NCI-H2107 treated with DMSO at 0.1 percent for 48 hours (cell line): ENCODE results near the gene TIMM13.
"Not testable (repeated sequence)": the region's sequence is repeated elsewhere in the genome, so short reads cannot be mapped to it uniquely, and the experiment has no call there.

Experiments
- DNase-seq: peaks from one replicate; lab custom pipeline; 2025; ENCODE audit not compliant: unreplicated experiment; lab: John Stamatoyannopoulos, UW

TIMM13 gene

DNA sequence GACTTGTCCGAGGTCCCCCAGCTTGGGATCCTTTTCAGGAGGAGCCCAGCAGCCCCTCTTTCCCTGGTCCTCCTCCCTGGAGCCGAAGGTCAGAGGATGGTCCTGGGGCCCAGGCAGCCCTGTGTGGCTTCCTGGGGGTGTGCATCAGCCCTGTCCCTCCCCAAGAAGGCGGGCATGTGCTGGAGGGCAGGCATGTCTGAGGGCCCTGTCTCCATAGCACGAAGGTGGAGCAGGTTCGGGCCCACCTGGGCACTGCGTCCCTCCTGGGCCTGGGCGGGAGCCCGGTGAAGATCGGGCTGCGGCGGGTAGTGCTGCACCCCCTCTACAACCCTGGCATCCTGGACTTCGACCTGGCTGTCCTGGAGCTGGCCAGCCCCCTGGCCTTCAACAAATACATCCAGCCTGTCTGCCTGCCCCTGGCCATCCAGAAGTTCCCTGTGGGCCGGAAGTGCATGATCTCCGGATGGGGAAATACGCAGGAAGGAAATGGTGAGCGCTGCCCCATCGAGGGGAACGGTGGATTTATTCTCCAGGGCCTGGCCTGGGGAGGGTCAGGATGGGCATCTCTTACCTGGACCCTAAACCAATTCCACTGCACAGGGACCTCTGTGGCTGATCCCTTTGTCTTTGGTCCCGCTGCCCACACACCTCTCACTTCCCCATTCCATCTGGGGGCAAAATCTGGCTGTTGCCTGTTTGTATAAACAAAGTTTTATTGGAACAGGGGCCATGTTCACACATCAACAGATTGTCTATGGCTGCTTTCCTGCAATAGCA is 10.9 kb downstream of the TIMM13 start:
- DNase-seq: no peak

DNA sequence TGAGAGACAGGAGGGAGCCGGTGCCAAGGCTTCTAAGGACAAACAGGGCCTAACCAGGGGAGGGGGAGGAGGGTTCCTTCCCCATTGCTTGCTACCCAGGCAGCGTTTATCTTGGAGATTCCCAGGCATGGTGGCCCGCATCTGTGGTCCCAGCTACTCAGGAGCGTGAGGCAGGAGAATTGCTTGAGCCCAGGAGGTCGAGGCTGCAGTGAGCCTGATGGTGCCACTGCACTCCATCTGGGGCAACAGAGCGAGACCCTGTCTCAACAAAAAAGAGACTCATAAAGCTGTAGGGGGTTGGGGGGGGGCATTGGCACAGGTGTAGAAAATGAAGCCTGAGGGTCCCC is 11.4 kb downstream of the TIMM13 start:
- DNase-seq: no peak

DNA sequence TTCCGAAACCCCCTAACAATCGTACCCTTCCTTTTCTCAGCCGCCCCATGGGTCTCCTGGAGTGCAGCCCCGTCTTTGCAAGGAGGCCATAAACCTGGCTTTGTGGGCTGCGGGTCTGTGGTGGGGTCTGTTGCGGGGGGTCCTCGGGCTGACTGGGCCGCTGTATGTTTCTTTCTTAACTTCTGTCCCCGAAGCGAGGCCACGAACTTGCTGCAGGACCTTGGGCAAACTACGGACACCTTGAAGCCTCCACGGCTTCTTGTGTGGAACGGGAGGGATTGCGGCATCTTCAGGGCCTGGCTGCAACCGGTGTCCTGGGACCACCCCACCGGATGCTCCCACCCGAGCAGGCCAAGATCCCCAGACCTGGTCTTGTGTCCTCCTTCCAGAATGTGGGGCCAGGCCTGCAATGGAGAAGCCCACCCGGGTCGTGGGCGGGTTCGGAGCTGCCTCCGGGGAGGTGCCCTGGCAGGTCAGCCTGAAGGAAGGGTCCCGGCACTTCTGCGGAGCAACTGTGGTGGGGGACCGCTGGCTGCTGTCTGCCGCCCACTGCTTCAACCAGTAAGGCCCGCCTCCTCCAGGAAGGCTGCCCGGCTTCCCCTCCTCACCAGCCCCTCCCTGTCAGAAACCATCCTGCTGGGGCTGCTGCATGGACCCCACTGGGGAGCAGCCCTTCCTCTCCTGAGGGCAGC is 12.0 kb downstream of the TIMM13 start:
- no peak for DNase-seq

DNA sequence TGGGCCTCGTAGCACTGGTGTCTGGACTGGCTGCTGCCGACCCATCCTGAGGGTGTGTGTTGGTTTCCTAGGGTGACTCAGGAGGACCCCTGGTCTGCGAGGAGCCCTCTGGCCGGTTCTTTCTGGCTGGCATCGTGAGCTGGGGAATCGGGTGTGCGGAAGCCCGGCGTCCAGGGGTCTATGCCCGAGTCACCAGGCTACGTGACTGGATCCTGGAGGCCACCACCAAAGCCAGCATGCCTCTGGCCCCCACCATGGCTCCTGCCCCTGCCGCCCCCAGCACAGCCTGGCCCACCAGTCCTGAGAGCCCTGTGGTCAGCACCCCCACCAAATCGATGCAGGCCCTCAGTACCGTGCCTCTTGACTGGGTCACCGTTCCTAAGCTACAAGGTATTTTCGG is 13.8 kb downstream of the TIMM13 start:
- DNase-seq: no peak

DNA sequence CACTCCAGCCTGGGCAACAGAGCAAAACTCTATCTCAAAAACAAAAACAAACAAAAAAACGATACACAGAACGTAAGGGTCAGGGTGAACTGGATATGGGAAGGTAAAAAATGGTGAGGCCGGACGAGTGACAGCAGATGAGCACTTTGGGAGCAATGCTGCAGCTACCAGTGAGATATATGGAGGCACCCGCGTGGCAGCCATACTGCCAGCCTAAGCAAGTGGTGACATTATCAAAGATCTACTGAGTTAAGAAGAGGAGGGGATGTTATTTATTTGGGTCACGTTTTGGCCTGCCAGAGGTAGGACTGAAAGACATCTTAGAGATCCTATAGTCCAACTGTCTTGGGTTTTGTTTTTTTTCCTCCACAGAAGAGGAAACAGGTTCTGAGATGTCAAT is 14.2 kb downstream of the TIMM13 start:
- DNase-seq: no peak

DNA sequence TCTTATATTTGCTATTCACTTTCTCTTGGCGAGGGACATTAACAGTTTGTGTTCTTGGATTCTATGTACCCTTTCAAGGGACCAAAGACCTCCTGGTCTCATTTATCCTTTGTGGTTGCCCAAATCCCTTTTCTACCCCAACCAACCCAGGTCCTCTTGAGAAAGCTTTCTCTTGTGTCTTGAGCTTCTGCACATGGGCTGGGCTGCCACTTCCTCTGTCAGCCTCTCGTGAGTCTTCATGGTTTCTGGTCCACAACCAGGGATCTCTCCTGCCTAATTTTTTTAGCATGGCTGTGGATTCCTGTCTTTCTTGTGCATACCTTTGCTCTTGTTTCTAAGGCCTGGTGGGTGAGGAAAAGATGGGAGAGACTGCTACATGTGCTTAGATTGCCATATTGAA is 14.9 kb downstream of the TIMM13 start:
- DNase-seq: no peak

DNA sequence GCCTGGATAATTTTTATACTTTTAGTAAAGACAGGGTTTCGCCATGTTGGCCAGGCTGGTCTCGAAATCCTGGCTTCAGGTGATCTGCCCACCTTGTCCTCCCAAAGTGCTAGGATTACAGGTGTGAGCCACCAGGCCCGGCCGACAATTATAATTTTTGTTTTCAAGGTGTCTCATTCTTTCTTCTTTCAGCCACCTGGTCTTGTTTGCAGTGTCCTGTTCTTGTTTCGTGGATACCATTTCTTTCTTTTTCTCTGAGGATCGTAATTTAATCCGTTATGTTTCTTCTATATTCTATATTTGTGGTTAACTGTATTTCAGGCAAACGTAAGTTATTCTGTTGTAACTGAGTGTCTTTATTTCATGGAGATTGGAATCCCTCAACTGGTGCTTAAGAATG is 15.7 kb downstream of the TIMM13 start:
- DNase-seq: no peak

DNA sequence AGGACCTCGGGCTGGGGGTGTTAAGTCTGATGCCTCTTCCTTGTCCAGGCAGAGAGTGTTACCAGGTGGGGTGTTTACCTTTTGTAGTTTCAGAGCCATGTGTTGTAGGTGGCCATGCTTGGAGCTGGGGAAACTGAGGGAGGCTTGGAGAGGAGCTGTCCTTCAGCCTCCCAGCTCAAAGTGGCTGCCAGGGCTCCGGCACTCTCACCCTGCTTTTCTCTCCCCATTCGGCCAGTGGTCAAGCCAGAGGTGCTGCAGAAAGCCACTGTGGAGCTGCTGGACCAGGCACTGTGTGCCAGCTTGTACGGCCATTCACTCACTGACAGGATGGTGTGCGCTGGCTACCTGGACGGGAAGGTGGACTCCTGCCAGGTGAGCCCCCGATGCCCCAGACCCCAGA is 17.4 kb downstream of the TIMM13 start:
- no peak for DNase-seq

DNA sequence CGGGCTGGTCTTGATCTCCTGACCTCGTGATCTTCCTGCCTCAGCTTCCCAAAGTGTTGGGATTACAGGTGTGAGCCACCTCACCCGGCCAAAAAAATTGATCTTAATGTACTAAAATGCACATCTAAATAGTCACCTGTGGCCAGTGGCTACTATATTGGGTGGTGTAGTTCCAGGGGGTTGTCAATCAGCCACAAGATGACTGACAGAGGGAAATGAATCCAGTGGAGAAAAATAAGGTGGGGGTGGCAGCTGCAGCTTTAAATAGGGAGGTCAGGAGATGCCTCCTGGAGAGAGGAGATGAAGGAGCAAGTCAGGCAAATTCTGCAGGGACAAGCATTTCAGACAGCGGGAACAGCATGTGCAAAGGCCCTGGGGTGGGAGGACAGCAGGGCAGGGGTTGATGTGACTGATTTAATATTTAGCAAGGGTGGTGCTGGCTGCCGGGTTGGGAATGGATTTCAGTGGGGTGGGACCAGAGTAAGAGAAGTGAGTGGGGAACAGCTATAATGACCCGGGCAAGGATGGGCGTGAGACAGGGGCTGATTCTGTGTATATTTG is 18.0 kb downstream of the TIMM13 start:
- DNase-seq: no peak

DNA sequence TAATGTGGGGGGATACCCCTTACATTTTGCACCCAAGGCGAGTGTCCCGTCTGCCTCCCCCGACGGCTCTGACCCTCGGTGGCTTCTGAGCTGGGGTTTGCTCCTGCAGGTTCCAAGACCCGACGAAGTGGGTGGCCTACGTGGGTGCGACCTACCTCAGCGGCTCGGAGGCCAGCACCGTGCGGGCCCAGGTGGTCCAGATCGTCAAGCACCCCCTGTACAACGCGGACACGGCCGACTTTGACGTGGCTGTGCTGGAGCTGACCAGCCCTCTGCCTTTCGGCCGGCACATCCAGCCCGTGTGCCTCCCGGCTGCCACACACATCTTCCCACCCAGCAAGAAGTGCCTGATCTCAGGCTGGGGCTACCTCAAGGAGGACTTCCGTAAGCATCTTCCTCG is 19.1 kb downstream of the TIMM13 start:
- DNase-seq: no peak

DNA sequence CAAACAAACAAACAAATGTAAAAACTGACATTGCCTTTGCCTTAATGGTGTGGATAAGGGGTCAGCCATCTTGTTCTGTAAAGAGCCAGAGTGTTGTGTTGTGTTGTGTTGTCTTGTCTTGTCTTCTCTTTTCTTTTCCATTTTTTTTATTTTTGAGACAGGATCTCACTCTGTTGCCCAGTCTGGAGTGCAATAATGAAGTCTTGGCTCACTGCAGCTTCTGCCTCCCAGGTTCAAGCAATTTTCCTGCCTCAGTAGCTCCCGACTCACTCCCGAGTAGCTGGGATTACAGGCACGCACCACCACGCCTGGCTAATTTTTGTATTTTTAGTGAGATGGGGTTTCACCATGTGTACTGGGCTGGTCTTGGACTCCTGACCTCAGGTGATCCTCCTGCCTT is 27.8 kb downstream of the TIMM13 start:
- no peak for DNase-seq

DNA sequence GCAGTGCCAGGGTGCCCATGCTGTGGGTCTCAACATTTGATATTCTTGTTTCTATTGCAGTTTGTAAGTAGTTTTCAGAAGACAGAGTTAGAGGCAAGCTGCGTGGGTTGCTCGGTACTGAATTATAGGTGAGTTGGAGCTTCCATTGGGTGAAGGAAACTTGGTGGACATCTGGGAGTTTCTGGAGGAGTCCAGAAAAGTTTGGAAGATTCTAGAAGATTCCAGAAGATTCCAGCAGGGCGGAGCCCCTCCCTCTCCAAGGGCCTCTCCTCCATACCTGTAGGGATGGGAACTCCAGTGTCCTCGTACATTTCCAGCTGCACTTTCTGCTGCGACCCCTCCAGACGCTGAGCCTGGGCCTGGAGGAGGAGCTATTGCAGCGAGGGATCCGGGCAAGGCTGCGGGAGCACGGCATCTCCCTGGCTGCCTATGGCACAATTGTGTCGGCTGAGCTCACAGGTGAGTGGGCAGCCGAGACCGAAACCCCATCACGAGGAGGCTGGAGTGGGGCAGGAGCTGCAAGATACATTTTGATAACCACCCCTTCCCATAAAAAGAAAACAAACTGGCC is 28.6 kb downstream of the TIMM13 start:
- no peak for DNase-seq

DNA sequence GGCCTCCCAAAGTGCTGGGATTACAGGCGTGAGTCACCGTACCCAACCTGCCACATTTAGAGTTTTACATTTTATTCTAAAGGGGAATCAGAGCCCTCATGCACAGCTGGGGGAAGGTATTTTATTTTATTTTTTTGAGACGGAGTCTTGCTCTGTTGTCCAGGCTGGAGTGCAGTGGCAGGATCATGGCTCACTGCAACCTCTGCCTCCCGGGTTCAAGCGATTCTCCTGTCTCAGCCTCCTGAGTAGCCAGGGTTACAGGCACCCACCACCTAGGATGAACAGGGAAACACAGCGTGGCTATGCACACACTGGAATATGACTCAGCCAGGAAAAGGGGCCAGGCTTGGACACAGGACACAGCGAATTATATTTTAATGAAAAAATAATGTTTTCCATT is 30.2 kb downstream of the TIMM13 start:
- not testable (repeated sequence) for DNase-seq

DNA sequence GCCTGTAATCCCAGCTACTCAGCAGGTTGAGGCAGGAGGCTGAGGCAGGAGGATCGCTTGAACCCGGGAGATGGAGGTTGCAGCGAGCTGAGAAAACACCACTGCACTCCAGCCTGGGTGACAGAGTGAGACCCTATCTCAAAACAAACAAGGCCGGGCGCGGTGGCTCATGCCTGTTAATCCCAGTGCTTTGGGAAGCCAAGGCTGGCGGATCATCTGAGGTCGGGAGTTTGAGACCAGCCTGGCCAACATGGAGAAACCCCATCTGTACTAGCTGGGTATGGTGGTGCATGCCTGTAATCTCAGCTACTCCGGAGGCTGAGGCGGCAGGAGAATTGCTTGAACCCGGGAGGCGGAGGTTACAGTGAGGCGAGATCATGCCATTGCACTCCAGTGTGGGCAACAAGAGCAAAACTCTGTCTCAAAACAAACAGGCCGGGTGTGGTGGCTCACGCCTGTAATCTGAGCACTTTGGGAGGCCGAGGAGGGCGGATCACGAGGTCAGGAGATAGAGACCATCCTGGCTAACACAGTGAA is 32.0 kb downstream of the TIMM13 start:
- DNase-seq: not testable (repeated sequence)

DNA sequence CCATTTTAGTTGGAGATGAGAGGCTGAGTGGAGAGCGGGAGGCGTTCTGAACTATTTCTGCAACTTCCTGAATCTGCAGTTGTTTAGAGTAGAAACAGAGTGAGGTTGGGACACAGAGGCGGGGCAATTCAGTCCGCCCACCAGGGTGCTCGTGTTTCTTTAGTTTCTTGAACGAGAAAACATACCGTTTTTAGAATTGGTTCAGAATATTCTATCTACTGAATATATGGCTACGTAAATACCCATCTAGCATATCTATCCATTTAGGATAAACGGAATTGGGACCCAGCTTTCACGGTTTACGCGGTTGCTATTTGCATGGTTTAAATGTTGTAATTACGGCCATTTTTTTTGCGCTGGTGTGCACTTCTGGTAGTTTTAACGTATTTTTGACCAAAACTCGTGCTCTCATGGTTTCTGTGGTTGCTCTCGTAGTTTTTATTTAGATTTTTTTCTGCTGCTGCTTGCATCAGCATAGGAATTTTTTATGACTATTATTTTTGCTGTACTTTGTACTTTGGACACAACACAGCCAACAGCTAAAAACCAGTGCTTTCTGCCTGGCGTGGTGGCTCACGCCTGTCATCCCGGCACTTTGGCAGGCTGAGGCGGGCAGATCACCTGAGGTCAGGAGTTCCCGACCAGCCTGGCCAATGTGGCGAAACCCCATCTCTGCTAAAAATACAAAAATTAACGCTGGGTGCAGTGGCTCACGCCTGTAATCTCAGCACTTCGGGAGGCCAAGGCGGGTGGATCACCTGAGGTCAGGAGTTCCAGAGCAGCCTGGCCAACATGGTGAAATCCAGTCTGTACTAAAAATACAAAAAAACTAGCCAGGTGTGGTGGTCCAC is 32.7 kb downstream of the TIMM13 start:
- no peak for DNase-seq

DNA sequence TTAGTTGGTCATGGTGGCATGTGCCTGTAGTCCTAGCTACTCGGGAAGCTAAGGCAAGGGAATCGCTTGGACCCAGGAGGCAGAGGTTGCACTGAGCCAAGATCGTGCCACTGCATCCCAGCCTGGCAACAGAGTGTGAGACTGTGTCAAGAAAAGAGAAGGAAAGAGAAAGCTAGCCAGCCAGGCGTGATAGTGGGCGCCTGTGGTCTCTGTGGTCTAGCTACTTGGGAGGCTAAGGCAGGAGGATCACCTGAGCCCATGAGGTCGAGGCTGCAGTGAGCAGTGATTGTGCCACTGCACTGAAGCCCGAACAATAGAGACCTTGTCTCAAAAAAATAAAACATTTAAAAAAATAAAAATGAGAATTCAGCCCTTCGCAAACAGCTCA is 33.3 kb downstream of the TIMM13 start:
- no peak for DNase-seq

DNA sequence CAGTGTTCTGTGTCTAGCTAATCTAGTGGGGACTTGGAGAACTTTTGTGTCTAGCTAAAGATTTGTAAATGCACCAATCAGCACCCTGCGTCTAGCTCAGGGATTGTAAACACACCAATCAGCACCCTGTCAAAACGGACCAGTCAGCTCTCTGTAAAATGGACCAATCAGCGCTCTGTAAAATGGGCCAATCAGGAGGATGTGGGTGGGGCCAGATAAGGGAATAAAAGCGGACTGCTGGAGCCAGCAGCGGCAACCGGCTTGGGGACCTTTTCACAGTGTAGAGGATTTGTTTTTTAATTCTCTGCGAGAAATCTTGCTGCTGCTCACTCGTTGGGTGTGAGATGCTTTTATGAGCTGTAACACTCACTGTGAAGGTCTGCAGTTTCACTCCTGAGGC is 34.5 kb downstream of the TIMM13 start:
- not testable (repeated sequence) for DNase-seq

DNA sequence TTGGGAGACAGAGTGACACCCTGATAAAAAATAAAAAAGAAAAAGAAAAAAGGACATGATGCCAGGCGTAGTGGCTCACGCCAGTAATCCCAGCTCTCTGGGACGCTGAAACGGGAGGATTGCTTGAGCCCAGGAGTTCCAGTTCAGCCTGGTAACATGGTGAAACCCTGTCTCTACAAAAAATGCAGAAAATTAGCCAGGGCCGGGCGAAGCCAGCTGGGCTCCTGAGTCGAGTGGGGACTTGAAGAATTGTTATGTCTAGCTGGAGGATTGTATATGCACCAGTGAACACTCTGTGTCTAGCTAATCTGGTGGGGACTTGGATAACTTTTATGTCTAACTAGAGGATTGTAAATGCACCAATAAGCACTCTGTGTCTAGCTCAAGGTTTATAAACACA is 35.0 kb downstream of the TIMM13 start:
- no peak for DNase-seq

DNA sequence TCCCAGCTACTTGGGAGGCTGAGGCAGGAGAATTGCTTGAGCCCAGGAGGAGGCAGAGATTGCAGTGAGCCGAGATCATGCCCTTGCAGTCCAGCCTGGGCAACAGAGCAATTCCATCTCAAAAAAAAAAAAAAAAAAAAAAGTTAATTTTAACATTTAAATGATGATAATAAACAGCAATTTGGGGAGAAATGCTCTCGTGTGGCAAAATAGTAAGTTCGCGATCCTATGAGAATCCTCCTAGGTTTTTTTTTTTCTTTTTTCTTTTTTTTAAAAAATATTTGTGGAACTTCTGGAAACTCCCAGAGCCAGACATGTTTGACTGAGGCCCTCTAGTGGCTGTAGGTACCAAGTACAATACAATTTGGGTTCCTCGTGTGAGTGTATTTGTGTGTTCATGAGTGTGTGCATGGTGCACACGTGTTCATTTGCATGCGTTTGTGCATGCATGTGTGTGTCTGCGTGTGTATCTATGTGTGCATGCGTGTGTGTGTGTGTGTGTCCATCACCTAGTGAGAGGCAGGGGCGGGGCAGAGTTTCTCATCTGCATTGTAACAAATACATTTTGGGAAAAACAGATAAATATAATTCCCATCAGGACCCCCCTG is 36.2 kb downstream of the TIMM13 start:
- DNase-seq: peak; percentile 71

DNA sequence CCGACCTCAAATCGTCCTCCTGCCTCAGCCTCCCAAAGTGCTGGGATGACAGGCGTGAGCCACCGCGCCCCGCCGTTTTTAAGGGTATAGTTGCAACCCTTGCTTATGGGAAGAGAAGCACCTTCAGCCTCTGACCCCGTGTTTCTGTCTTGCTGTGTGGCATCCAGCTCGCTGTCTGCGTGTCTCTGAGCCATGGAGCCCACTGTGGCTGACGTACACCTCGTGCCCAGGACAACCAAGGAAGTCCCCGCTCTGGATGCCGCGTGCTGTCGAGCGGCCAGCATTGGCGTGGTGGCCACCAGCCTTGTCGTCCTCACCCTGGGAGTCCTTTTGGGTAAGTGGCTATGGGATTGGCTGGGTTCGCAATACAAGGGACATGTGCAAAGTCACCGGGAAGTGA is 37.8 kb downstream of the TIMM13 start:
- no peak for DNase-seq
